ENCODE measurements around the gene ATP5F1E.

GRCh38 chr20:59044796-59045195 lies 12.7 kb upstream of the ATP5F1E start:
- no peak for TF ChIP-seq CTCF (IDR thresholded peaks at IDR 0.05)
- TF ChIP-seq POLR2A (IDR thresholded peaks at IDR 0.05), result no peak

All from adrenal gland (tissue), 5 donors.